Hepatocyte (in vitro differentiated cells): ENCODE measurements around the gene GCSH. TPM values are rescaled to one million over a fixed set of nuclear protein-coding genes. Genes with fewer than 3 reads are reported as not detected.

ENCODE experiments used
- DNase-seq: peaks from one replicate; pipeline ENCODE4 v3.0.0-alpha.2; 2016; ENCODE audit warnings: low spot score
- H2AFZ ChIP-seq: fragments of 200-600 bp; sonication (generic); 2 replicates; pipeline ENCODE4 v1.6.0; 2016; ENCODE audit warnings: antibody characterized with exemption, mild to moderate bottlenecking
- H3K27ac ChIP-seq: fragments of 200-600 bp; sonication (generic); 2 replicates; pipeline ENCODE4 v1.5.1; 2016; ENCODE audit warnings: mild to moderate bottlenecking
- H3K27me3 ChIP-seq: fragments of 200-600 bp; sonication (generic); 2 replicates; pipeline ENCODE4 v1.6.1; 2016
- H3K36me3 ChIP-seq: fragments of 200-600 bp; sonication (generic); replicated peaks from 2 replicates; pipeline ENCODE4 v1.5.1; 2016; ENCODE audit warnings: low read depth; ENCODE audit not compliant: insufficient read depth
- H3K4me1 ChIP-seq: fragments of 200-600 bp; sonication (generic); 2 replicates; pipeline ENCODE4 v1.5.1; 2016; ENCODE audit warnings: mild to moderate bottlenecking, moderate library complexity; ENCODE audit not compliant: insufficient read depth
- H3K4me2 ChIP-seq: fragments of 200-600 bp; sonication (generic); 2 replicates; pipeline ENCODE4 v1.6.0; 2016
- H3K4me3 ChIP-seq: fragments of 200-600 bp; sonication (generic); 2 replicates; pipeline ENCODE4 v1.5.1; 2016; ENCODE audit warnings: mild to moderate bottlenecking
- H3K79me2 ChIP-seq: fragments of 200-600 bp; sonication (generic); 2 replicates; pipeline ENCODE4 v1.6.0; 2017; ENCODE audit warnings: mild to moderate bottlenecking
- H3K9me2 ChIP-seq: fragments of 200-600 bp; sonication (generic); replicated peaks from 2 replicates; pipeline ENCODE4 v1.6.0; 2017; ENCODE audit warnings: mild to moderate bottlenecking; ENCODE audit not compliant: insufficient read depth
- H3K9me3 ChIP-seq: fragments of 200-600 bp; sonication (generic); 2 replicates; pipeline ENCODE4 v1.5.1; 2016; ENCODE audit warnings: low read depth, mild to moderate bottlenecking
- H4K20me1 ChIP-seq: fragments of 200-600 bp; sonication (generic); 2 replicates; pipeline ENCODE4 v1.6.0; 2016; ENCODE audit warnings: mild to moderate bottlenecking; ENCODE audit not compliant: insufficient read depth, poor library complexity, severe bottlenecking
- CTCF ChIP-seq: fragments of 200-600 bp; sonication (generic); IDR thresholded peaks from 2 replicates; pipeline ENCODE4 v1.5.1; 2016; ENCODE audit warnings: antibody characterized with exemption, mild to moderate bottlenecking; ENCODE audit not compliant: poor library complexity
- EZH2 ChIP-seq: fragments of 200-600 bp; sonication (generic); IDR thresholded peaks from 2 replicates; pipeline ENCODE4 v1.6.1; 2016; ENCODE audit warnings: antibody characterized with exemption, mild to moderate bottlenecking, borderline replicate concordance
- EZH2phosphoT487 ChIP-seq: fragments of 200-600 bp; sonication (generic); IDR thresholded peaks from one replicate; pipeline ENCODE4 v1.6.1; 2018; ENCODE audit warnings: antibody characterized with exemption, mild to moderate bottlenecking, low read depth, moderate library complexity; ENCODE audit not compliant: unreplicated experiment, severe bottlenecking
- WGBS: methylation state at CpG from one replicate; pipeline ENCODE4 v1.1.6; 2016; ENCODE audit warnings: low lambda C conversion rate; ENCODE audit errors: missing lambda C conversion rate; 5-methylcytosine and 5-hydroxymethylcytosine counted together
- polyA plus RNA-seq: library from polyadenylated mRNA; unstranded; fragments of >200 nt; fragmentation: Nextera tagmentation; extraction: Ambion mirVana; gene quantifications from 2 replicates; pipeline ENCODE4 v1.2.1, GENCODE V29; 2016
- total RNA-seq: library from RNA; depleted of rRNA; stranded (reverse); fragments of >200 nt; gene quantifications from 2 replicates; pipeline ENCODE4 v1.2.3, GENCODE V29; 2014

GCSH gene
- total and polyA plus RNA-seq, 2 experiments from 2014 or later = 53.6 to 83.1 TPM

- H3K9me3 ChIP-seq = no peaks in the 10 kb centered on the region
- no peak overlapping the region for H2AFZ ChIP-seq
- no peak for TF ChIP-seq EZH2phosphoT487
- TF ChIP-seq CTCF = no peak
- TF ChIP-seq EZH2 = no peak
- 38% methylated on average over 5 of the region's 5 CpGs for WGBS
- no peak overlapping the region for H3K27ac ChIP-seq
- H3K27me3 ChIP-seq = no peaks in the 10 kb centered on the region
- DNase-seq = no peak
- H4K20me1 ChIP-seq = no peaks in the 10 kb centered on the region
- H3K4me1 ChIP-seq = no peaks in the 10 kb centered on the region
- no peaks in the 10 kb centered on the region for H3K79me2 ChIP-seq
- no peaks in the 10 kb centered on the region for H3K9me2 ChIP-seq
- no peak overlapping the region for H3K4me2 ChIP-seq
- H3K4me3 ChIP-seq = no peak overlapping the region
- no peaks in the 10 kb centered on the region for H3K36me3 ChIP-seq
Observed at GRCh38 chr16:81127051-81127450, 30.9 kb upstream of the GCSH start.

GRCh38 chr16:81123092-81123852 is 27.1 kb upstream of the GCSH start:
- 80% methylated on average over 17 of the region's 17 CpGs for WGBS
- Histone ChIP-seq H3K27me3 (no peaks in the 10 kb centered on the region), H3K9me3 (no peaks in the 10 kb centered on the region), H2AFZ (no peak overlapping the region), H4K20me1 (no peaks in the 10 kb centered on the region), H3K4me2 (no peak overlapping the region), H3K79me2 (no peaks in the 10 kb centered on the region), H3K36me3 (no peaks in the 10 kb centered on the region), H3K4me3 (no peak overlapping the region), H3K4me1 (no peaks in the 10 kb centered on the region), H3K9me2 (no peaks in the 10 kb centered on the region), H3K27ac (no peak overlapping the region)
- TF ChIP-seq EZH2phosphoT487 = no peak
- TF ChIP-seq CTCF = no peak
- no peak for TF ChIP-seq EZH2
- peak; percentile 24 for DNase-seq

GRCh38 chr16:81121474-81121990 is 25.3 kb upstream of the GCSH start:
- Histone ChIP-seq H2AFZ (no peak overlapping the region), H3K79me2 (no peaks in the 10 kb centered on the region), H3K36me3 (no peaks in the 10 kb centered on the region), H3K4me2 (no peak overlapping the region), H3K4me1 (no peaks in the 10 kb centered on the region), H3K9me3 (no peaks in the 10 kb centered on the region), H4K20me1 (no peaks in the 10 kb centered on the region), H3K27me3 (no peaks in the 10 kb centered on the region), H3K9me2 (no peaks in the 10 kb centered on the region), H3K4me3 (no peak overlapping the region), H3K27ac (no peak overlapping the region)
- DNase-seq = no peak
- TF ChIP-seq EZH2 = no peak
- no peak for TF ChIP-seq CTCF
- TF ChIP-seq EZH2phosphoT487 = no peak
- WGBS = 91% methylated on average over 16 of the region's 16 CpGs
